SH-SY5Y (cell line): Measurements from ENCODE around the gene HYKK.

ENCODE experiments used
- GATA2 ChIP-seq: IDR thresholded peaks from 2 replicates; pipeline ENCODE4 v1.6.1; 2011; ENCODE audit warnings: mild to moderate bottlenecking, low read depth, low read length
- GATA3 ChIP-seq: IDR thresholded peaks from 2 replicates; pipeline ENCODE4 v1.6.1; 2011; ENCODE audit warnings: low read depth, mild to moderate bottlenecking, low read length, moderate library complexity

- no peak for TF ChIP-seq GATA2
- TF ChIP-seq GATA3 = no peak
Observed at GRCh38 chr15:78574944-78575343, 67.6 kb downstream of the HYKK start.
